HepG2 (cell line): ENCODE data around the gene SLC16A3. TPM values are rescaled to one million over a fixed set of nuclear protein-coding genes. Genes with fewer than 3 reads are reported as not detected.

Experiments used
- DNMT1 ChIP-seq: sonication (generic); formaldehyde crosslinking; IDR thresholded peaks from 2 replicates; pipeline ENCODE4 v1.5.1; 2020; ENCODE audit warnings: mild to moderate bottlenecking, missing genetic modification reagents
- GFI1 ChIP-seq: sonication (generic); formaldehyde crosslinking; IDR thresholded peaks from 2 replicates; pipeline ENCODE4 v1.5.0; 2020; ENCODE audit warnings: missing genetic modification reagents, mild to moderate bottlenecking, borderline replicate concordance
- HNF4A ChIP-seq: sonication (generic); formaldehyde crosslinking; IDR thresholded peaks from 2 replicates; pipeline ENCODE4 v1.4.0; 2020; ENCODE audit warnings: missing genetic modification reagents
- JDP2 ChIP-seq: sonication (generic); formaldehyde crosslinking; IDR thresholded peaks from 2 replicates; pipeline ENCODE4 v1.8.1; 2022; ENCODE audit warnings: missing genetic modification reagents, borderline replicate concordance
- MBD4 ChIP-seq: IDR thresholded peaks from 2 replicates; pipeline ENCODE4 v1.6.1; 2012; ENCODE audit warnings: low read length, inconsistent platforms, borderline replicate concordance
- NONO ChIP-seq, 2 experiments: fragments of 450-650 bp in 1 of 2; sonication (generic) in 1 of 2; formaldehyde crosslinking in 1 of 2; IDR thresholded peaks in 1 of 2; conservative IDR thresholded peaks in 1 of 2; 2 replicates each; pipeline versions ENCODE4 v1.6.1 to v1.8.0; 2017 to 2022; ENCODE audit warnings: mild to moderate bottlenecking in 1 of 2, missing genetic modification reagents in 1 of 2, moderate library complexity in 1 of 2
- NR2C2 ChIP-seq: sonication (generic); formaldehyde crosslinking; IDR thresholded peaks from 2 replicates; pipeline ENCODE4 v1.4.0; 2020; ENCODE audit warnings: missing genetic modification reagents, mild to moderate bottlenecking, moderate library complexity, borderline replicate concordance
- TAF15 ChIP-seq: fragments of 200-400 bp; formaldehyde crosslinking; IDR thresholded peaks from one replicate; pipeline ENCODE4 v1.6.1; 2018; ENCODE audit warnings: mild to moderate bottlenecking, low read depth, low read length; ENCODE audit not compliant: poor library complexity, severe bottlenecking
- TBP ChIP-seq: sonication (generic); formaldehyde crosslinking; IDR thresholded peaks from 2 replicates; pipeline ENCODE4 v1.5.0; 2020; ENCODE audit warnings: missing genetic modification reagents
- U2AF1 ChIP-seq: fragments of 200-400 bp; formaldehyde crosslinking; optimal IDR thresholded peaks from 2 replicates; pipeline ENCODE3; 2017; ENCODE audit warnings: mild to moderate bottlenecking, low read depth, low read length
- WIZ ChIP-seq: sonication (generic); formaldehyde crosslinking; IDR thresholded peaks from 2 replicates; pipeline ENCODE4 v1.5.1; 2020; ENCODE audit warnings: mild to moderate bottlenecking, missing genetic modification reagents
- ZBTB43 ChIP-seq: sonication (generic); formaldehyde crosslinking; conservative IDR thresholded peaks from 2 replicates; pipeline ENCODE4 v1.4.0; 2020; ENCODE audit warnings: missing genetic modification reagents
- ZFYVE20 ChIP-seq: sonication (generic); formaldehyde crosslinking; IDR thresholded peaks from 2 replicates; pipeline ENCODE4 v1.8.0; 2023; ENCODE audit warnings: low read depth, mild to moderate bottlenecking, moderate library complexity, missing genetic modification reagents, borderline replicate concordance
- ZNF34 ChIP-seq: sonication (generic); formaldehyde crosslinking; IDR thresholded peaks from 2 replicates; pipeline ENCODE4 v1.4.0; 2020; ENCODE audit warnings: mild to moderate bottlenecking, missing genetic modification reagents, borderline replicate concordance
- ZNF44 ChIP-seq: sonication (generic); formaldehyde crosslinking; IDR thresholded peaks from 2 replicates; pipeline ENCODE4 v1.5.1; 2020; ENCODE audit warnings: mild to moderate bottlenecking, missing genetic modification reagents
- ZNF451 ChIP-seq: sonication (generic); formaldehyde crosslinking; IDR thresholded peaks from 2 replicates; pipeline ENCODE4 v1.5.0; 2020; ENCODE audit warnings: mild to moderate bottlenecking, missing genetic modification reagents
- ZNF501 ChIP-seq: sonication (generic); formaldehyde crosslinking; IDR thresholded peaks from 2 replicates; pipeline ENCODE4 v1.5.1; 2020; ENCODE audit warnings: mild to moderate bottlenecking, moderate library complexity, missing genetic modification reagents
- ZNF580 ChIP-seq: IDR thresholded peaks from 2 replicates; pipeline ENCODE4 v1.6.1; 2016; ENCODE audit warnings: low read depth, borderline replicate concordance
- ZNF597 ChIP-seq: sonication (generic); formaldehyde crosslinking; IDR thresholded peaks from 2 replicates; pipeline ENCODE4 v1.5.0; 2020; ENCODE audit warnings: missing genetic modification reagents
- ZNF639 ChIP-seq: conservative IDR thresholded peaks from 2 replicates; pipeline ENCODE4 v1.6.1; 2018; ENCODE audit warnings: missing genetic modification reagents
- ZNF660 ChIP-seq: sonication (generic); formaldehyde crosslinking; IDR thresholded peaks from 2 replicates; pipeline ENCODE4 v1.5.1; 2020; ENCODE audit warnings: mild to moderate bottlenecking, low read depth, missing genetic modification reagents, borderline replicate concordance
- ZNF776 ChIP-seq: sonication (generic); formaldehyde crosslinking; IDR thresholded peaks from 2 replicates; pipeline ENCODE4 v1.4.0; 2020; ENCODE audit warnings: mild to moderate bottlenecking, missing genetic modification reagents
- ZSCAN30 ChIP-seq: sonication (generic); formaldehyde crosslinking; IDR thresholded peaks from 2 replicates; pipeline ENCODE4 v1.5.0; 2020; ENCODE audit warnings: mild to moderate bottlenecking, missing genetic modification reagents
- ZSCAN5A ChIP-seq: sonication (generic); formaldehyde crosslinking; IDR thresholded peaks from 2 replicates; pipeline ENCODE4 v1.8.0; 2022; ENCODE audit warnings: mild to moderate bottlenecking, missing genetic modification reagents, borderline replicate concordance
- polyA plus RNA-seq, 8 experiments: library from polyadenylated mRNA; depleted of rRNA in 3 of 8; stranded (reverse) in 7 of 8; unstranded in 1 of 8; fragments of >200 nt; fragmentation: Illumina TruSeq in 4 of 8; extraction: Trizol in 4 of 8; gene quantifications; 2 replicates each; pipeline versions ENCODE4 v1.2.1 to v1.2.3, GENCODE V29; 2011 to 2016; ENCODE audit warnings: low read depth in 4 of 8, missing spikeins in 1 of 8, mixed read lengths in 1 of 8; ENCODE audit not compliant: insufficient read depth in 1 of 8
- total RNA-seq, 5 experiments: library from RNA; depleted of rRNA; stranded (reverse); fragments of >200 nt; fragmentation: Illumina TruSeq; extraction: Trizol; gene quantifications; 2 replicates each; pipeline ENCODE4 v1.2.3, GENCODE V29; 2016; ENCODE audit warnings: low read depth in 1 of 5

SLC16A3 gene
- total and polyA plus RNA-seq, 2 of the 13 experiments (the other 11 are each of a cell fraction or from before 2014, with no cell fraction given) = 242 to 349 TPM

- peak; percentile 51 for TF ChIP-seq U2AF1
- no peak for TF ChIP-seq ZNF34 (CRISPR knock-in tag)
- TF ChIP-seq ZNF597 (CRISPR knock-in tag) = no peak
- no peak for TF ChIP-seq ZSCAN30
- TF ChIP-seq WIZ (CRISPR knock-in tag) = no peak
- TF ChIP-seq ZNF776 = 0 out of 2 replicates have a peak, but pooled peaks have one; percentile 23
- no peak for TF ChIP-seq MBD4
- 0 out of 2 replicates have a peak, but pooled peaks have one; percentile 51 for TF ChIP-seq ZSCAN5A (CRISPR knock-in tag)
- TF ChIP-seq HNF4A (CRISPR knock-in tag) = peak; percentile 90
- TF ChIP-seq DNMT1 (CRISPR knock-in tag) = 0 out of 2 replicates have a peak, but pooled peaks have one; percentile 53
- peak; percentile 51; the same call in 1 of the 2 replicates for TF ChIP-seq ZNF660 (CRISPR knock-in tag)
- no peak for TF ChIP-seq NONO (IDR thresholded peaks at IDR 0.05)
- TF ChIP-seq NONO (CRISPR knock-in tag; conservative IDR thresholded peaks at IDR 0.05) = peak; percentile 44; the same call in 1 of the 2 replicates
- TF ChIP-seq JDP2 (CRISPR knock-in tag) = no peak
- TF ChIP-seq ZNF580 = peak; percentile 54; the same call in 1 of the 2 replicates
- TF ChIP-seq TBP (CRISPR knock-in tag) = no peak
- TF ChIP-seq ZBTB43 (CRISPR knock-in tag) = peak; percentile 72; the same call in 1 of the 2 replicates
- peak; percentile 30; the same call in 1 of the 2 replicates for TF ChIP-seq ZNF451
- TF ChIP-seq ZNF44 (CRISPR knock-in tag) = no peak
- TF ChIP-seq ZNF639 (CRISPR knock-in tag) = no peak; the same call in 1 of the 2 replicates
- TF ChIP-seq ZNF501 (CRISPR knock-in tag) = peak; percentile 71
- no peak for TF ChIP-seq ZFYVE20 (CRISPR knock-in tag)
- peak; percentile 25 for TF ChIP-seq TAF15
- peak; percentile 54; the same call in 1 of the 2 replicates for TF ChIP-seq NR2C2 (CRISPR knock-in tag)
- no peak for TF ChIP-seq GFI1 (CRISPR knock-in tag)
These were observed 11.2 kb downstream of the SLC16A3 start (continued) for GRCh38 chr17:82239926-82240505.
